Caco-2 (cell line): ENCODE data around the gene ALX3. TPM values are rescaled to one million over a fixed set of nuclear protein-coding genes. Genes with fewer than 3 reads are reported as not detected.

Source experiments
- BruUV-seq: library from RNA; stranded (reverse); fragments of 400-500 nt; replicated peaks from 2 replicates; lab custom pipeline; 2021; lab: Mats Ljungman, UMichigan
- CTCF ChIA-PET: fragments of 300-600 bp; sonication (Branson Sonifier 250); formaldehyde crosslinking; loops from one replicate; lab custom pipeline; 2022; ENCODE audit warnings: antibody characterized with exemption; lab: Charles Lee
- POLR2A ChIA-PET: fragments of 300-600 bp; sonication (Branson Sonifier 250); formaldehyde crosslinking; loops from one replicate; lab custom pipeline; 2022; ENCODE audit warnings: antibody characterized with exemption; lab: Charles Lee
- DNase-seq, 2 experiments: peaks; one replicate each; pipeline versions ENCODE4 v3.0.0 to v3.0.0-alpha.2; 2020 to 2022
- H3K27me3 ChIP-seq: replicated peaks from 2 replicates; pipeline ENCODE4 v1.6.0; 2011; ENCODE audit warnings: low read length; ENCODE audit not compliant: control insufficient read depth, insufficient read depth
- H3K36me3 ChIP-seq: 2 replicates; pipeline ENCODE4 v1.5.1; 2011; ENCODE audit warnings: low read length; ENCODE audit not compliant: control insufficient read depth, insufficient read depth
- H3K4me1 ChIP-seq: fragments of 250-450 bp; sonication (Bioruptor Pico); 2 replicates; pipeline ENCODE4 v1.5.1; 2020; ENCODE audit warnings: mild to moderate bottlenecking
- H3K4me3 ChIP-seq: 2 replicates; pipeline ENCODE4 v1.5.1; 2011; ENCODE audit warnings: low read depth, mild to moderate bottlenecking, control low read depth, low read length
- H3K9me3 ChIP-seq: fragments of 250-450 bp; sonication (Bioruptor Pico); 2 replicates; pipeline ENCODE4 v1.5.1; 2020; ENCODE audit warnings: mild to moderate bottlenecking, moderate library complexity
- H3K27ac Mint-ChIP-seq: one replicate; pipeline ENCODE4 v1.8.0; 2022; ENCODE audit warnings: mixed read lengths; ENCODE audit not compliant: unreplicated experiment
- H3K27me3 Mint-ChIP-seq: one replicate; pipeline ENCODE4 v1.8.0; 2022; ENCODE audit warnings: mixed read lengths; ENCODE audit not compliant: insufficient read depth, unreplicated experiment
- H3K36me3 Mint-ChIP-seq: one replicate; pipeline ENCODE4 v1.8.0; 2022; ENCODE audit warnings: mild to moderate bottlenecking, mixed read lengths; ENCODE audit not compliant: insufficient read depth, unreplicated experiment
- H3K4me1 Mint-ChIP-seq: one replicate; pipeline ENCODE4 v1.8.0; 2022; ENCODE audit warnings: low read depth, mixed read lengths; ENCODE audit not compliant: unreplicated experiment
- H3K4me3 Mint-ChIP-seq: one replicate; pipeline ENCODE4 v1.8.0; 2022; ENCODE audit warnings: mild to moderate bottlenecking, moderate library complexity, mixed read lengths; ENCODE audit not compliant: unreplicated experiment
- H3K9me3 Mint-ChIP-seq: one replicate; pipeline ENCODE4 v1.8.0; 2022; ENCODE audit warnings: mixed read lengths; ENCODE audit not compliant: unreplicated experiment
- CTCF ChIP-seq, 2 experiments: fragments of 200-600 bp in 1 of 2; IDR thresholded peaks; 1 replicate in 1 of 2; 2 replicates in 1 of 2; pipeline versions ENCODE4 v1.5.1 to v1.8.0; 2011 to 2022; ENCODE audit warnings: antibody characterized with exemption in 1 of 2, control low read depth in 1 of 2, inconsistent platforms in 1 of 2, low read depth in 1 of 2, low read length in 1 of 2, mild to moderate bottlenecking in 1 of 2, moderate library complexity in 1 of 2; ENCODE audit not compliant: insufficient read depth in 1 of 2, severe bottlenecking in 1 of 2, unreplicated experiment in 1 of 2
- intact Hi-C: fragments of 100-400 bp; cut with micrococcal nuclease; formaldehyde crosslinking; loops from one replicate; pipeline ENCODE4 v1.10.0; 2022; ENCODE audit not compliant: unreplicated experiment
- total RNA-seq: library from RNA; stranded (reverse); gene quantifications from 2 replicates; pipeline ENCODE4 v1.2.3, GENCODE V29; 2022

Gene ALX3
- total RNA-seq, 1 experiment from 2014 or later = not detected

- no peaks in the 10 kb centered on the region for H3K9me3 ChIP-seq
- POLR2A ChIA-PET = no interaction called here
Observed at GRCh38 chr1:110114784-110115183, 44.3 kb upstream of the ALX3 start.

GRCh38 chr1:110114173-110114572 lies 43.7 kb upstream of the ALX3 start:
- H3K4me3 Mint-ChIP-seq = no peak overlapping the region
- H3K9me3 ChIP-seq = no peaks in the 10 kb centered on the region
- H3K27ac Mint-ChIP-seq = no peak overlapping the region
- H3K36me3 Mint-ChIP-seq = peaks cover 4% of the 10 kb centered on the region
- POLR2A ChIA-PET = no interaction called here
- no peaks in the 10 kb centered on the region for H3K4me1 ChIP-seq
- no TSS peak for BruUV-seq
- H3K4me1 Mint-ChIP-seq = peaks cover 4% of the 10 kb centered on the region
- no peak for DNase-seq
- no peaks in the 10 kb centered on the region for H3K27me3 ChIP-seq
- peaks cover 5% of the 10 kb centered on the region for H3K27me3 Mint-ChIP-seq
- no peaks in the 10 kb centered on the region for H3K9me3 Mint-ChIP-seq
- intact Hi-C loops = no loop called here
- CTCF ChIA-PET = interaction anchor here (1.5 kb wide), 1 partner anchor 26 kb away, joined by 4 read pairs; no protein-coding TSS in a partner anchor
- no peak for TF ChIP-seq CTCF (IDR thresholded peaks at IDR 0.05; ENCODE audit: insufficient read depth in 1 of 2, low read depth in 1 of 2, low read length in 1 of 2, severe bottlenecking in 1 of 2, unreplicated experiment in 1 of 2)
- H3K4me3 ChIP-seq = no peak overlapping the region
- no peaks in the 10 kb centered on the region for H3K36me3 ChIP-seq

More at GRCh38 chr1:110114784-110115183, 44.3 kb upstream of the ALX3 start:
- Mint-ChIP-seq H3K9me3 (no peaks in the 10 kb centered on the region), H3K27me3 (peaks cover under 1% of the 10 kb centered on the region), H3K27ac (no peak overlapping the region), H3K4me3 (no peak overlapping the region), H3K36me3 (peaks cover 4% of the 10 kb centered on the region), H3K4me1 (peaks cover 4% of the 10 kb centered on the region)
- no peaks in the 10 kb centered on the region for H3K27me3 ChIP-seq
- no peak overlapping the region for H3K4me3 ChIP-seq
- TF ChIP-seq CTCF (IDR thresholded peaks at IDR 0.05; ENCODE audit: insufficient read depth in 1 of 2, low read depth in 1 of 2, low read length in 1 of 2, severe bottlenecking in 1 of 2, unreplicated experiment in 1 of 2) = no peak
- CTCF ChIA-PET = interaction anchor here (1.0 kb wide), 1 partner anchor 27 kb away, joined by 3 read pairs; no protein-coding TSS in a partner anchor
- no TSS peak for BruUV-seq
- DNase-seq = no peak
- intact Hi-C loops = no loop called here
- H3K36me3 ChIP-seq = no peaks in the 10 kb centered on the region
- H3K4me1 ChIP-seq = no peaks in the 10 kb centered on the region

- intact Hi-C loops = no loop called here
- H3K36me3 Mint-ChIP-seq = peaks cover 4% of the 10 kb centered on the region
- no peak for TF ChIP-seq CTCF (IDR thresholded peaks at IDR 0.05; ENCODE audit: insufficient read depth in 1 of 2, low read depth in 1 of 2, low read length in 1 of 2, severe bottlenecking in 1 of 2, unreplicated experiment in 1 of 2)
- no TSS peak for BruUV-seq
- no peaks in the 10 kb centered on the region for H3K36me3 ChIP-seq
- ChIA-PET CTCF (interaction anchor here (1.5 kb wide), 1 partner anchor 26 kb away, joined by 4 read pairs; no protein-coding TSS in a partner anchor), POLR2A (no interaction called here)
- no peaks in the 10 kb centered on the region for H3K4me1 ChIP-seq
- no peak overlapping the region for H3K4me3 Mint-ChIP-seq
- H3K9me3 Mint-ChIP-seq = no peaks in the 10 kb centered on the region
- H3K27me3 ChIP-seq = no peaks in the 10 kb centered on the region
- peaks cover 4% of the 10 kb centered on the region for H3K4me1 Mint-ChIP-seq
- no peak overlapping the region for H3K27ac Mint-ChIP-seq
- no peak overlapping the region for H3K4me3 ChIP-seq
- H3K9me3 ChIP-seq = no peaks in the 10 kb centered on the region
- no peak for DNase-seq
- H3K27me3 Mint-ChIP-seq = peaks cover 5% of the 10 kb centered on the region
Observed at GRCh38 chr1:110113551-110113950, 43.1 kb upstream of the ALX3 start.
